ENCODE data around the gene ZRSR2.

ZRSR2 gene

GRCh38 chrX:15804563-15804962 is 14.3 kb downstream of the ZRSR2 start:
- Histone ChIP-seq H3K36me3 (ENCODE audit: control insufficient read depth in 2 of 2, insufficient read depth in 2 of 2, low read length in 2 of 2) (peaks cover 6 to 10% of the 10 kb centered on the region in 2 donors), H3K9ac (ENCODE audit: low read length in 2 of 2) (no peak overlapping the region), H3K4me1 (ENCODE audit: control insufficient read depth, insufficient read depth, low read length) (no peaks in the 10 kb centered on the region), H3K9me3 (ENCODE audit: control insufficient read depth in 2 of 2, low read length in 2 of 2) (no peaks in the 10 kb centered on the region), H3K4me3 (ENCODE audit: low read length in 2 of 2) (no peak overlapping the region), H3K27me3 (ENCODE audit: control insufficient read depth in 1 of 2, insufficient read depth in 2 of 2, low read length in 2 of 2) (no peaks in the 10 kb centered on the region), H3K27ac (ENCODE audit: low read length) (no peak overlapping the region)

- Histone ChIP-seq H3K4me3 (ENCODE audit: low read length in 2 of 2) (no peak overlapping the region), H3K36me3 (ENCODE audit: control insufficient read depth in 2 of 2, insufficient read depth in 2 of 2, low read length in 2 of 2) (peaks cover 12 to 13% of the 10 kb centered on the region in 2 donors)
Observed at GRCh38 chrX:15808254-15808653, 18.0 kb downstream of the ZRSR2 start.

GRCh38 chrX:15812192-15812938 is 22.1 kb downstream of the ZRSR2 start:
- H3K36me3 ChIP-seq (ENCODE audit: control insufficient read depth in 2 of 2, insufficient read depth in 2 of 2, low read length in 2 of 2) = peaks cover 7 to 31% of the 10 kb centered on the region in 2 donors
- H3K27ac ChIP-seq (ENCODE audit: low read length) = no peak overlapping the region

More at GRCh38 chrX:15808254-15808653, 18.0 kb downstream of the ZRSR2 start:
- Histone ChIP-seq H3K9me3 (ENCODE audit: control insufficient read depth in 2 of 2, low read length in 2 of 2) (no peaks in the 10 kb centered on the region), H3K27me3 (ENCODE audit: control insufficient read depth in 1 of 2, insufficient read depth in 2 of 2, low read length in 2 of 2) (no peaks in the 10 kb centered on the region), H3K9ac (ENCODE audit: low read length in 2 of 2) (no peak overlapping the region), H3K4me1 (ENCODE audit: control insufficient read depth, insufficient read depth, low read length) (no peaks in the 10 kb centered on the region), H3K27ac (ENCODE audit: low read length) (no peak overlapping the region)

DNA sequence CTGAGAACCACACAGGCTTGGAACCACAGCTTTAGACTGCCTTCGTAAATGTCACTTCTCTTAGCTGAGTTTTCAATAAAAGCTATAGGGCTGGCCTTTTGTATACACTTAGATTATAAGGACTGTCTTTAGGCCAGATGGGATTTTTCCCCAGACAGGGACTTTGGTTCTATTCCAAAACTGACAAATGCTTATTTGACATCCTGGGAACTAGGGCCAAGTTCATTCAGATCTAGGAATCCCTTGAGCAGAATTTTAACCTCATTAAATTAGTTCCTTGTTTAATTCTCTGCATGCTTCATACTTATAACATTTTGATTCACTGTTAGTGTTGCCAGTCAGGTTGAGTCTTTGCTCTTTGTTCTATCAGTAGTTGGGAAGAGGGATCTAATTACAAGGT is 23.1 kb downstream of the ZRSR2 start:
- Histone ChIP-seq H3K9ac (ENCODE audit: low read length in 2 of 2) (no peak overlapping the region), H3K27ac (ENCODE audit: low read length) (no peak overlapping the region), H3K27me3 (ENCODE audit: control insufficient read depth in 1 of 2, insufficient read depth in 2 of 2, low read length in 2 of 2) (no peaks in the 10 kb centered on the region), H3K9me3 (ENCODE audit: control insufficient read depth in 2 of 2, low read length in 2 of 2) (no peaks in the 10 kb centered on the region), H3K36me3 (ENCODE audit: control insufficient read depth in 2 of 2, insufficient read depth in 2 of 2, low read length in 2 of 2) (peaks cover 7 to 36% of the 10 kb centered on the region in 2 donors), H3K4me1 (ENCODE audit: control insufficient read depth, insufficient read depth, low read length) (no peaks in the 10 kb centered on the region), H3K4me3 (ENCODE audit: low read length in 2 of 2) (no peak overlapping the region)

More at GRCh38 chrX:15812192-15812938, 22.1 kb downstream of the ZRSR2 start:
- Histone ChIP-seq H3K4me3 (ENCODE audit: low read length in 2 of 2) (no peak overlapping the region), H3K9ac (ENCODE audit: low read length in 2 of 2) (no peak overlapping the region), H3K9me3 (ENCODE audit: control insufficient read depth in 2 of 2, low read length in 2 of 2) (no peaks in the 10 kb centered on the region), H3K4me1 (ENCODE audit: control insufficient read depth, insufficient read depth, low read length) (no peaks in the 10 kb centered on the region), H3K27me3 (ENCODE audit: control insufficient read depth in 1 of 2, insufficient read depth in 2 of 2, low read length in 2 of 2) (no peaks in the 10 kb centered on the region)

GRCh38 chrX:15814771-15815365 is 24.6 kb downstream of the ZRSR2 start:
- H3K27ac ChIP-seq (ENCODE audit: low read length) = no peak overlapping the region
- H3K36me3 ChIP-seq (ENCODE audit: control insufficient read depth in 2 of 2, insufficient read depth in 2 of 2, low read length in 2 of 2) = peaks cover 4 to 32% of the 10 kb centered on the region in 2 donors
- H3K9ac ChIP-seq (ENCODE audit: low read length in 2 of 2) = no peak overlapping the region
- no peaks in the 10 kb centered on the region for H3K9me3 ChIP-seq (ENCODE audit: control insufficient read depth in 2 of 2, low read length in 2 of 2)
- H3K4me1 ChIP-seq (ENCODE audit: control insufficient read depth, insufficient read depth, low read length) = no peaks in the 10 kb centered on the region
- no peak overlapping the region for H3K4me3 ChIP-seq (ENCODE audit: low read length in 2 of 2)
- no peaks in the 10 kb centered on the region for H3K27me3 ChIP-seq (ENCODE audit: control insufficient read depth in 1 of 2, insufficient read depth in 2 of 2, low read length in 2 of 2)

DNA sequence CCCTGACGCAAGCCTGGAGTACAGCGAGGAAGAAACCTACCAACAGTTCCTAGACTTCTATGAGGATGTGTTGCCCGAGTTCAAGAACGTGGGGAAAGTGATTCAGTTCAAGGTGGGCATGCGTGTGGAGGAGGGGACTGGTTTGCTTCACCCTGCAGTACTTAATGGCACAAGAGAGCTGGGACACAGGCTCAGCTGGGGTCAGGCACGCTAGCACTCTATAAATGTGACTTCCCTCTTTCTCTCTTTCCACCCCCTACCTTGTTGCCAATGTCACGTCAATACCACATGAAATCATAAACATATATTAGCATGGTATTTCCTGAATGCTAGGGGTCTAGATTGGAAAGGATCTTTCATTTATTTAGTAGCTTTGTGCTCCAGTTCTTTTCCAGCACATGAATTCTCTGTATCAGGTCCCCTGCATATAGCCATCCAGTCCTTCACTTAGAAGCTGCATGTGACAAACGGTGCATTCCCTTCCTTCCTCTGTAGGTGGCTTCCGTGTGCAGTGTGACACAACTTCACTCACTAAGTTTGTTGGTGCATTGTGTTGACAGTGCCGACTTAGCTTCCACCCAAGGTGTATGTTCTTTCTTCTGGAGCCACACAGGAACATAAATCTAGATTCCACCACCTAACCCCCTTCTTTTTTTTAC is 25.6 kb downstream of the ZRSR2 start:
- no peak overlapping the region for H3K9ac ChIP-seq (ENCODE audit: low read length in 2 of 2)
- H3K9me3 ChIP-seq (ENCODE audit: control insufficient read depth in 2 of 2, low read length in 2 of 2) = no peaks in the 10 kb centered on the region
- H3K4me3 ChIP-seq (ENCODE audit: low read length in 2 of 2) = no peak overlapping the region
- no peaks in the 10 kb centered on the region for H3K27me3 ChIP-seq (ENCODE audit: control insufficient read depth in 1 of 2, insufficient read depth in 2 of 2, low read length in 2 of 2)
- H3K36me3 ChIP-seq (ENCODE audit: control insufficient read depth in 2 of 2, insufficient read depth in 2 of 2, low read length in 2 of 2) = peaks cover 4 to 42% of the 10 kb centered on the region in 2 donors
- no peak overlapping the region for H3K27ac ChIP-seq (ENCODE audit: low read length)
- no peaks in the 10 kb centered on the region for H3K4me1 ChIP-seq (ENCODE audit: control insufficient read depth, insufficient read depth, low read length)

DNA sequence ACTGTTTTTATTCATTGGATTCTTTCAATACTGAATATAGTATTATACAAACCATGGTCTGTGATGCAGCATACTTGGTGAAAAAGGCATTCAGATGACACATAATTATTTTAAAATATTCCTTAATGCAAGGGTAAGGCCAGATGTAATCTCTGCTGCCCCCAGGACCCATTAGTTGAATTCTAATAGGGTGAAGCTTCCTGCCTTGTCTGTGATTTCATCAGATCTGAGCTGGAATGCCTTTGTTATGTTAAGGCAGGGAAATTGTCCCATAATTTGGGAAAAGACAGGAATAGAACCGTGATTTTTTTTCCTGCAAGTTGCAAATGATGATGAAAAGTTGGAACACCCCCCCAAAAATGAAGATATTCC is 26.1 kb downstream of the ZRSR2 start:
- peaks cover 4 to 45% of the 10 kb centered on the region in 2 donors for H3K36me3 ChIP-seq (ENCODE audit: control insufficient read depth in 2 of 2, insufficient read depth in 2 of 2, low read length in 2 of 2)
- no peak overlapping the region for H3K27ac ChIP-seq (ENCODE audit: low read length)
- no peak overlapping the region for H3K9ac ChIP-seq (ENCODE audit: low read length in 2 of 2)

GRCh38 chrX:15816886-15817285 is 26.6 kb downstream of the ZRSR2 start:
- Histone ChIP-seq H3K27me3 (ENCODE audit: control insufficient read depth in 1 of 2, insufficient read depth in 2 of 2, low read length in 2 of 2) (no peaks in the 10 kb centered on the region), H3K4me3 (ENCODE audit: low read length in 2 of 2) (no peak overlapping the region), H3K27ac (ENCODE audit: low read length) (no peak overlapping the region), H3K9me3 (ENCODE audit: control insufficient read depth in 2 of 2, low read length in 2 of 2) (no peaks in the 10 kb centered on the region), H3K36me3 (ENCODE audit: control insufficient read depth in 2 of 2, insufficient read depth in 2 of 2, low read length in 2 of 2) (peaks cover 4 to 45% of the 10 kb centered on the region in 2 donors), H3K9ac (ENCODE audit: low read length in 2 of 2) (no peak overlapping the region), H3K4me1 (ENCODE audit: control insufficient read depth, insufficient read depth, low read length) (no peaks in the 10 kb centered on the region)

More for the DNA sequence above, 26.1 kb downstream of the ZRSR2 start:
- Histone ChIP-seq H3K9me3 (ENCODE audit: control insufficient read depth in 2 of 2, low read length in 2 of 2) (no peaks in the 10 kb centered on the region), H3K4me1 (ENCODE audit: control insufficient read depth, insufficient read depth, low read length) (no peaks in the 10 kb centered on the region), H3K27me3 (ENCODE audit: control insufficient read depth in 1 of 2, insufficient read depth in 2 of 2, low read length in 2 of 2) (no peaks in the 10 kb centered on the region), H3K4me3 (ENCODE audit: low read length in 2 of 2) (no peak overlapping the region)

DNA sequence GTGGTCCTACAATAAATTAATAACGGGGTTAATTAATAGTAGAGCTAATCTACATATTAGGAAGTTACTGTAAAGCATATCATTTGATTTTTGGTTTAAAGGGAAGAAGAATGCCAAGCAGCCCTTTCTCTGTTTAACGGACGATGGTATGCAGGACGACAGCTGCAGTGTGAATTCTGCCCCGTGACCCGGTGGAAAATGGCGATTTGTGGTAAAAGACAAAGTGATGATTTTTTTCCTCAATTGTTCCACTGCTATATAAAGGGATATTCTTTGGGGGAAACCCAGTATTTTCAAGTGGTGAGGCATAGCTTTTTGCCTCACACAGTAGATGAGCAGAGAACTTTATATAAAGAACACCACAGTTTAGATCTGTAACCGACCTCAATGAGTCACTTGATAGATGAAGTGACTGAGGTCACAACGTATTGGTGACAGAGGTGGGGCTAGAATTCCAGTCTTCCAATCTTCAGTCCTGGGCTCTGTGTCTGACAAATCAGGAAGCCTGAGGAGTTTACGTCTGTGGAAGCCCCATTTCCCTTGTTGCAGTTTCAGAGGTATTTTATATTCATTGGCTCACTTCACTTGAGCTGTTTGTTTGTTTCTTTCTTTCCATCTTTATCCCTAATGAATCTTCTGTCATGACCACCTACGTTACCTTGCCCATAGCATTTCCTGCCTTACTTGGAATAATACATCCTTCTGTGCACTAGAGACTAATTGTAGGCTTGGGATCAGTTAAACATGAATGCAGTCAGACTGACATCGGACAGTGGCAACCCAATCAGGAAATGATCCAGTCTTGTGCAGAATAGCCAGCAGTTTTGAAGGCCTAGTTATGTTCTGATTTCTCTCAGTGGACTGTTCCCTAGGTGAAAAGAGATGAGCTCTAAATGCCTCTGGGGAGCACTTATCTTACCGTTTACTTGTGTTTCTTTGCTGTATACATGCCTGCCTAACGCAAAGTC is 30.1 kb downstream of the ZRSR2 start:
- Histone ChIP-seq H3K4me3 (ENCODE audit: low read length in 2 of 2) (no peak overlapping the region), H3K9ac (ENCODE audit: low read length in 2 of 2) (no peak overlapping the region), H3K36me3 (ENCODE audit: control insufficient read depth in 2 of 2, insufficient read depth in 2 of 2, low read length in 2 of 2) (peaks cover 3 to 41% of the 10 kb centered on the region in 2 donors), H3K4me1 (ENCODE audit: control insufficient read depth, insufficient read depth, low read length) (no peaks in the 10 kb centered on the region), H3K9me3 (ENCODE audit: control insufficient read depth in 2 of 2, low read length in 2 of 2) (no peaks in the 10 kb centered on the region), H3K27me3 (ENCODE audit: control insufficient read depth in 1 of 2, insufficient read depth in 2 of 2, low read length in 2 of 2) (no peaks in the 10 kb centered on the region), H3K27ac (ENCODE audit: low read length) (no peak overlapping the region)

GRCh38 chrX:15822922-15823321 is 32.6 kb downstream of the ZRSR2 start:
- Histone ChIP-seq H3K9me3 (ENCODE audit: control insufficient read depth in 2 of 2, low read length in 2 of 2) (no peaks in the 10 kb centered on the region), H3K4me1 (ENCODE audit: control insufficient read depth, insufficient read depth, low read length) (no peaks in the 10 kb centered on the region), H3K4me3 (ENCODE audit: low read length in 2 of 2) (no peak overlapping the region), H3K27me3 (ENCODE audit: control insufficient read depth in 1 of 2, insufficient read depth in 2 of 2, low read length in 2 of 2) (no peaks in the 10 kb centered on the region), H3K36me3 (ENCODE audit: control insufficient read depth in 2 of 2, insufficient read depth in 2 of 2, low read length in 2 of 2) (peaks cover 3 to 30% of the 10 kb centered on the region in 2 donors), H3K27ac (ENCODE audit: low read length) (no peak overlapping the region), H3K9ac (ENCODE audit: low read length in 2 of 2) (no peak overlapping the region)
